Neural progenitor cell (in vitro differentiated cells): ENCODE data around the gene WFS1. TPM values are rescaled to one million over a fixed set of nuclear protein-coding genes. Genes with fewer than 3 reads are reported as not detected.

ENCODE experiments used
- DNase-seq: peaks from one replicate; pipeline ENCODE4 v3.0.0-alpha.2; 2016; ENCODE audit warnings: low spot score
- H2AFZ ChIP-seq: fragments of 200-600 bp; sonication (generic); replicated peaks from 2 replicates; pipeline ENCODE4 v1.6.1; 2016; ENCODE audit warnings: antibody characterized with exemption
- H3F3A ChIP-seq: fragments of 200-600 bp; sonication (generic); 2 replicates; pipeline ENCODE4 v1.6.1; 2016; ENCODE audit warnings: antibody characterized with exemption, low read depth
- H3K27ac ChIP-seq: fragments of 200-600 bp; sonication (generic); 2 replicates; pipeline ENCODE4 v1.5.1; 2016; ENCODE audit warnings: mild to moderate bottlenecking
- H3K27me3 ChIP-seq: fragments of 200-600 bp; sonication (generic); 2 replicates; pipeline ENCODE4 v1.6.1; 2016; ENCODE audit warnings: mild to moderate bottlenecking, moderate library complexity
- H3K36me3 ChIP-seq: fragments of 200-600 bp; sonication (generic); 2 replicates; pipeline ENCODE4 v1.5.1; 2016
- H3K4me1 ChIP-seq: fragments of 200-600 bp; sonication (generic); 2 replicates; pipeline ENCODE4 v1.6.1; 2016; ENCODE audit warnings: mixed run types
- H3K4me2 ChIP-seq: fragments of 200-600 bp; sonication (generic); 2 replicates; pipeline ENCODE4 v1.6.1; 2016
- H3K4me3 ChIP-seq: fragments of 200-600 bp; sonication (generic); 2 replicates; pipeline ENCODE4 v1.5.1; 2016
- H3K79me2 ChIP-seq: fragments of 200-600 bp; sonication (generic); 2 replicates; pipeline ENCODE4 v1.6.1; 2016; ENCODE audit warnings: low read depth
- H3K9ac ChIP-seq: fragments of 200-600 bp; sonication (generic); 2 replicates; pipeline ENCODE4 v1.6.1; 2016
- H3K9me3 ChIP-seq: fragments of 200-600 bp; sonication (generic); 2 replicates; pipeline ENCODE4 v1.5.1; 2016; ENCODE audit warnings: low read depth
- H4K20me1 ChIP-seq: fragments of 200-600 bp; sonication (generic); 2 replicates; pipeline ENCODE4 v1.6.1; 2016; ENCODE audit warnings: low read depth
- H3K27ac Mint-ChIP-seq: 3 replicates; pipeline ENCODE4 v1.8.0; 2021; ENCODE audit warnings: mixed read lengths
- H3K27me3 Mint-ChIP-seq: 2 replicates; pipeline ENCODE4 v1.8.0; 2022; ENCODE audit warnings: low read depth, mild to moderate bottlenecking, inconsistent platforms, moderate library complexity, mixed read lengths; ENCODE audit not compliant: insufficient read depth
- H3K36me3 Mint-ChIP-seq: 3 replicates; pipeline ENCODE4 v1.8.0; 2021; ENCODE audit warnings: mixed read lengths
- H3K4me1 Mint-ChIP-seq: 3 replicates; pipeline ENCODE4 v1.8.0; 2021; ENCODE audit warnings: mixed read lengths
- H3K4me3 Mint-ChIP-seq: 3 replicates; pipeline ENCODE4 v1.8.0; 2021; ENCODE audit warnings: mild to moderate bottlenecking, moderate library complexity, mixed read lengths
- H3K9me3 Mint-ChIP-seq: 3 replicates; pipeline ENCODE4 v1.8.0; 2020; ENCODE audit warnings: mixed read lengths
- CTCF ChIP-seq: fragments of 200-600 bp; sonication (generic); IDR thresholded peaks from 2 replicates; pipeline ENCODE4 v1.5.1; 2017; ENCODE audit warnings: antibody characterized with exemption, mild to moderate bottlenecking
- EZH2 ChIP-seq: fragments of 200-600 bp; sonication (generic); IDR thresholded peaks from 2 replicates; pipeline ENCODE4 v1.6.1; 2017; ENCODE audit warnings: antibody characterized with exemption, mild to moderate bottlenecking, moderate library complexity
- EZH2phosphoT487 ChIP-seq: fragments of 200-600 bp; sonication (generic); IDR thresholded peaks from 2 replicates; pipeline ENCODE4 v1.6.1; 2017; ENCODE audit warnings: antibody characterized with exemption
- total RNA-seq: library from RNA; depleted of rRNA; stranded (reverse); fragments of >200 nt; gene quantifications from 2 replicates; pipeline ENCODE4 v1.2.3, GENCODE V29; 2015; ENCODE audit warnings: low replicate concordance

Gene WFS1
- total RNA-seq, 1 donor from 2014 or later = 8.8 TPM

GRCh38 chr4:6262847-6263487 is 6.7 kb upstream of the WFS1 start:
- Histone ChIP-seq H4K20me1 (no peaks in the 10 kb centered on the region), H3K36me3 (no peaks in the 10 kb centered on the region), H3K27me3 (peaks cover 8% of the 10 kb centered on the region), H3K4me2 (no peak overlapping the region), H3K4me1 (peaks cover 8% of the 10 kb centered on the region), H3K27ac (no peak overlapping the region), H3K4me3 (no peak overlapping the region), H3K79me2 (no peaks in the 10 kb centered on the region), H3K9ac (no peak overlapping the region), H3K9me3 (no peaks in the 10 kb centered on the region), H2AFZ (no peak overlapping the region), H3F3A (peaks cover 7% of the 10 kb centered on the region)
- peaks cover 9% of the 10 kb centered on the region for H3K27me3 Mint-ChIP-seq
- no peak for DNase-seq
- TF ChIP-seq CTCF (no peak), EZH2phosphoT487 (no peak), EZH2 (no peak)
- peaks cover 10% of the 10 kb centered on the region for H3K4me1 Mint-ChIP-seq
- H3K27ac Mint-ChIP-seq = no peak overlapping the region
- no peak overlapping the region for H3K4me3 Mint-ChIP-seq
- no peaks in the 10 kb centered on the region for H3K9me3 Mint-ChIP-seq
- no peaks in the 10 kb centered on the region for H3K36me3 Mint-ChIP-seq

GRCh38 chr4:6263526-6264224 is 6.0 kb upstream of the WFS1 start:
- no peaks in the 10 kb centered on the region for H3K79me2 ChIP-seq
- H3K36me3 ChIP-seq = no peaks in the 10 kb centered on the region
- no peaks in the 10 kb centered on the region for H3K36me3 Mint-ChIP-seq
- H3K4me1 ChIP-seq = peaks cover 8% of the 10 kb centered on the region
- no peak for DNase-seq
- H3K27me3 Mint-ChIP-seq = peaks cover 12% of the 10 kb centered on the region
- H3K9me3 ChIP-seq = no peaks in the 10 kb centered on the region
- no peaks in the 10 kb centered on the region for H4K20me1 ChIP-seq
- H3K4me3 ChIP-seq = no peak overlapping the region
- H3K4me2 ChIP-seq = no peak overlapping the region
- H3K27ac ChIP-seq = no peak overlapping the region
- peaks cover 7% of the 10 kb centered on the region for H3F3A ChIP-seq
- peaks cover 10% of the 10 kb centered on the region for H3K4me1 Mint-ChIP-seq
- H3K4me3 Mint-ChIP-seq = no peak overlapping the region
- H2AFZ ChIP-seq = no peak overlapping the region
- peak overlapping the region; percentile 69 for H3K27ac Mint-ChIP-seq
- H3K27me3 ChIP-seq = peaks cover 15% of the 10 kb centered on the region
- TF ChIP-seq EZH2 (no peak), EZH2phosphoT487 (no peak), CTCF (no peak)
- H3K9ac ChIP-seq = no peak overlapping the region
- H3K9me3 Mint-ChIP-seq = no peaks in the 10 kb centered on the region

- no peaks in the 10 kb centered on the region for H3K36me3 Mint-ChIP-seq
- no peak overlapping the region for H3K4me2 ChIP-seq
- H3K27ac Mint-ChIP-seq = no peak overlapping the region
- no peaks in the 10 kb centered on the region for H4K20me1 ChIP-seq
- peak; percentile 54 for TF ChIP-seq CTCF
- no peak for TF ChIP-seq EZH2phosphoT487
- DNase-seq = peak; percentile 67
- no peak overlapping the region for H3K4me3 ChIP-seq
- H2AFZ ChIP-seq = peak overlapping the region; percentile 27
- peaks cover 7% of the 10 kb centered on the region for H3F3A ChIP-seq
- H3K27ac ChIP-seq = no peak overlapping the region
- no peak overlapping the region for H3K4me3 Mint-ChIP-seq
- H3K36me3 ChIP-seq = no peaks in the 10 kb centered on the region
- no peaks in the 10 kb centered on the region for H3K79me2 ChIP-seq
- H3K4me1 ChIP-seq = peaks cover 13% of the 10 kb centered on the region
- no peak overlapping the region for H3K9ac ChIP-seq
- peaks cover 16% of the 10 kb centered on the region for H3K27me3 ChIP-seq
- peaks cover 15% of the 10 kb centered on the region for H3K4me1 Mint-ChIP-seq
- H3K9me3 ChIP-seq = no peaks in the 10 kb centered on the region
- H3K27me3 Mint-ChIP-seq = peaks cover 12% of the 10 kb centered on the region
- H3K9me3 Mint-ChIP-seq = no peaks in the 10 kb centered on the region
Measured at GRCh38 chr4:6264225-6264540, 5.5 kb upstream of the WFS1 start.
